ENCODE results near the gene HOXD11.

- no peak for TF ChIP-seq CTCF (IDR thresholded peaks at IDR 0.05 in 4 of 5, conservative IDR thresholded peaks at IDR 0.05 in 1 of 5)
- TF ChIP-seq POLR2A (IDR thresholded peaks at IDR 0.05) = no peak
Measured at GRCh38 chr2:176147800-176148496, 40.9 kb downstream of the HOXD11 start.

All from gastrocnemius medialis (tissue), 4 donors.